Chondrocyte (in vitro differentiated cells): ENCODE data around the gene SLC6A19. TPM values are rescaled to one million over a fixed set of nuclear protein-coding genes. Genes with fewer than 3 reads are reported as not detected.
A peak's percentile ranks its signal among the peaks of the same experiment; 100 is the strongest.

Experiments
- DNase-seq: peaks from one replicate; pipeline ENCODE4 v3.0.0; 2021; ENCODE audit warnings: mixed read lengths, low spot score
- H3K27ac Mint-ChIP-seq: one replicate; pipeline ENCODE4 v1.8.0; 2021; ENCODE audit warnings: mild to moderate bottlenecking, moderate library complexity, mixed read lengths; ENCODE audit not compliant: unreplicated experiment
- H3K27me3 Mint-ChIP-seq: 2 replicates; pipeline ENCODE4 v1.8.0; 2021; ENCODE audit warnings: low read depth, mixed read lengths
- H3K36me3 Mint-ChIP-seq: 2 replicates; pipeline ENCODE4 v1.8.0; 2021; ENCODE audit warnings: low read depth, mixed read lengths
- H3K4me1 Mint-ChIP-seq: 2 replicates; pipeline ENCODE4 v1.8.0; 2021; ENCODE audit warnings: low read depth, mild to moderate bottlenecking, mixed read lengths
- H3K4me3 Mint-ChIP-seq: one replicate; pipeline ENCODE4 v1.8.0; 2021; ENCODE audit warnings: mild to moderate bottlenecking, moderate library complexity, mixed read lengths; ENCODE audit not compliant: unreplicated experiment
- H3K9me3 Mint-ChIP-seq: 2 replicates; pipeline ENCODE4 v1.8.0; 2021; ENCODE audit warnings: low read depth, mixed read lengths
- CTCF ChIP-seq: fragments of 200-600 bp; sonication (generic); IDR thresholded peaks from 2 replicates; pipeline ENCODE4 v1.5.0; 2021; ENCODE audit warnings: antibody characterized with exemption, mild to moderate bottlenecking, moderate library complexity
- total RNA-seq: library from RNA; stranded (reverse); gene quantifications from 3 replicates; pipeline ENCODE4 v1.2.1, GENCODE V29; 2021

Gene SLC6A19
- total RNA-seq, 1 donor from 2014 or later, result not detected

- H3K4me3 Mint-ChIP-seq, result no peak overlapping the region
- peaks cover 47% of the 10 kb centered on the region for H3K27me3 Mint-ChIP-seq
- no peaks in the 10 kb centered on the region for H3K9me3 Mint-ChIP-seq
Measured at GRCh38 chr5:1189269-1189668, 12.1 kb upstream of the SLC6A19 start.

GRCh38 chr5:1190278-1190677, 11.1 kb upstream of the SLC6A19 start:
- H3K4me3 Mint-ChIP-seq, result no peak overlapping the region
- no peaks in the 10 kb centered on the region for H3K9me3 Mint-ChIP-seq
- no peak overlapping the region for H3K27ac Mint-ChIP-seq
- no peak for DNase-seq
- H3K36me3 Mint-ChIP-seq, result no peaks in the 10 kb centered on the region
- H3K4me1 Mint-ChIP-seq, result no peaks in the 10 kb centered on the region
- H3K27me3 Mint-ChIP-seq, result peaks cover 52% of the 10 kb centered on the region
- no peak for TF ChIP-seq CTCF

More at GRCh38 chr5:1189269-1189668, 12.1 kb upstream of the SLC6A19 start:
- Mint-ChIP-seq H3K36me3 (no peaks in the 10 kb centered on the region), H3K27ac (no peak overlapping the region), H3K4me1 (no peaks in the 10 kb centered on the region)
- TF ChIP-seq CTCF, result no peak
- peak; percentile 54 for DNase-seq

GRCh38 chr5:1190837-1191239, 10.6 kb upstream of the SLC6A19 start:
- Mint-ChIP-seq H3K4me3 (no peak overlapping the region), H3K4me1 (no peaks in the 10 kb centered on the region), H3K27me3 (peaks cover 47% of the 10 kb centered on the region), H3K36me3 (no peaks in the 10 kb centered on the region), H3K9me3 (no peaks in the 10 kb centered on the region), H3K27ac (no peak overlapping the region)
- DNase-seq, result peak; percentile 49
- TF ChIP-seq CTCF, result no peak

- no peak for TF ChIP-seq CTCF
- H3K36me3 Mint-ChIP-seq, result no peaks in the 10 kb centered on the region
Measured at GRCh38 chr5:1192971-1193590, 8.3 kb upstream of the SLC6A19 start.

GRCh38 chr5:1193591-1193985, 7.8 kb upstream of the SLC6A19 start:
- Mint-ChIP-seq H3K4me3 (no peak overlapping the region), H3K9me3 (no peaks in the 10 kb centered on the region), H3K27me3 (peaks cover 40% of the 10 kb centered on the region), H3K36me3 (no peaks in the 10 kb centered on the region), H3K4me1 (no peaks in the 10 kb centered on the region), H3K27ac (no peak overlapping the region)
- peak; percentile 84 for DNase-seq
- TF ChIP-seq CTCF, result no peak

More at GRCh38 chr5:1192971-1193590, 8.3 kb upstream of the SLC6A19 start:
- H3K27me3 Mint-ChIP-seq, result peaks cover 45% of the 10 kb centered on the region
- no peaks in the 10 kb centered on the region for H3K4me1 Mint-ChIP-seq
- H3K9me3 Mint-ChIP-seq, result no peaks in the 10 kb centered on the region
- peak; percentile 44 for DNase-seq
- no peak overlapping the region for H3K27ac Mint-ChIP-seq
- no peak overlapping the region for H3K4me3 Mint-ChIP-seq
